Activated naive CD8-positive, alpha-beta T cell treated with anti-CD3 and anti-CD28 coated beads for 36 hours (primary cell): ENCODE measurements around the gene PSME1. TPM values are rescaled to one million over a fixed set of nuclear protein-coding genes. Genes with fewer than 3 reads are reported as not detected.
"Not testable (repeated sequence)": the region's sequence is repeated elsewhere in the genome, so short reads cannot be mapped to it uniquely, and the experiment has no call there.

Source experiments
- DNase-seq: peaks from one replicate; pipeline ENCODE4 v3.0.0; 2021
- H3K27ac Mint-ChIP-seq: one replicate; pipeline ENCODE4 v1.8.0; 2022; ENCODE audit warnings: mild to moderate bottlenecking, moderate library complexity, mixed read lengths
- H3K27me3 Mint-ChIP-seq: one replicate; pipeline ENCODE4 v1.8.0; 2022; ENCODE audit warnings: mild to moderate bottlenecking, mixed read lengths
- H3K36me3 Mint-ChIP-seq: one replicate; pipeline ENCODE4 v1.8.0; 2021; ENCODE audit warnings: mild to moderate bottlenecking, mixed read lengths
- H3K4me1 Mint-ChIP-seq: one replicate; pipeline ENCODE4 v1.8.0; 2021; ENCODE audit warnings: mixed read lengths
- H3K4me3 Mint-ChIP-seq: one replicate; pipeline ENCODE4 v1.8.0; 2022; ENCODE audit warnings: mild to moderate bottlenecking, moderate library complexity, mixed read lengths
- H3K9me3 Mint-ChIP-seq: one replicate; pipeline ENCODE4 v1.8.0; 2022; ENCODE audit warnings: mixed read lengths
- total RNA-seq, 2 experiments: library from RNA; stranded (reverse); gene quantifications; one replicate each; pipeline ENCODE4 v1.2.3, GENCODE V29; 2021

The PSME1 gene
- total RNA-seq, 2 experiments from 2014 or later = 476 to 479 TPM

DNA sequence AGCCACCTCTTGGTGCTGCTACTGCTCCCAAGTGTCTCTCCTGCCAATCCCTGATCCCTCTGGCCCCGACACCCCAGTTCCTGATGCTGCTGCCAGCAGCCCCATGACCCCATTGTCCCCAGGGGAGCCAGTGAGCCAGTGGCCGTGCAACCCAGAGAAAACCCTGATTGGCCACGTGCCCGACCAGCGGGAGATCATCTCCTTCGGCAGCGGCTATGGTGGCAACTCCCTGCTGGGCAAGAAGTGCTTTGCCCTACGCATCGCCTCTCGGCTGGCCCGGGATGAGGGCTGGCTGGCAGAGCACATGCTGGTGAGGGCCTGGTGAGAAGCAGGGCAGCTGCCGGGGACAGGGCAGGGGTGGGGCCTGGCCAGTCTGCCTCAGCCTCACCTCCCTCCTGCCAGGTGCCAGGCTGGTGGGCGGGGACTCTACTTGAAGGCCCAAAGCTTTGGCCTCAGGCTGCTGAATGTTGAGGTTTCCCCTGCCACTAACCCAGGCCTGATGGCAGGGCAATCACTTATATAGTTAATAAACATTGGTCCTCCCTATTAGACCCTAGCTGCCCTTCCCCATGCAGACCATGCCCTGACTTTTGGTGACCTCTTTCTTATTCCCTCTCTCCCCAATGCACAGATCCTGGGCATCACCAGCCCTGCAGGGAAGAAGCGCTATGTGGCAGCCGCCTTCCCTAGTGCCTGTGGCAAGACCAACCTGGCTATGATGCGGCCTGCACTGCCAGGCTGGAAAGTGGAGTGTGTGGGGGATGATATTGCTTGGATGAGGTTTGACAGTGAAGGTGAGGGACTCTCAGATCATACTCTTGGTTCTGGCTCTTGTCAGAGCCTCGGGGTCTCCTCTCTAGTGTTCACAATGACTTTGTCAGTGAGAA, 36.8 kb upstream of the PSME1 start:
- no peak for DNase-seq
- peak overlapping the region; percentile 28 for H3K27ac Mint-ChIP-seq
- H3K4me1 Mint-ChIP-seq = peaks cover 15% of the 10 kb centered on the region
- peaks cover 58% of the 10 kb centered on the region for H3K36me3 Mint-ChIP-seq
- no peaks in the 10 kb centered on the region for H3K9me3 Mint-ChIP-seq
- no peaks in the 10 kb centered on the region for H3K27me3 Mint-ChIP-seq
- no peak overlapping the region for H3K4me3 Mint-ChIP-seq

DNA sequence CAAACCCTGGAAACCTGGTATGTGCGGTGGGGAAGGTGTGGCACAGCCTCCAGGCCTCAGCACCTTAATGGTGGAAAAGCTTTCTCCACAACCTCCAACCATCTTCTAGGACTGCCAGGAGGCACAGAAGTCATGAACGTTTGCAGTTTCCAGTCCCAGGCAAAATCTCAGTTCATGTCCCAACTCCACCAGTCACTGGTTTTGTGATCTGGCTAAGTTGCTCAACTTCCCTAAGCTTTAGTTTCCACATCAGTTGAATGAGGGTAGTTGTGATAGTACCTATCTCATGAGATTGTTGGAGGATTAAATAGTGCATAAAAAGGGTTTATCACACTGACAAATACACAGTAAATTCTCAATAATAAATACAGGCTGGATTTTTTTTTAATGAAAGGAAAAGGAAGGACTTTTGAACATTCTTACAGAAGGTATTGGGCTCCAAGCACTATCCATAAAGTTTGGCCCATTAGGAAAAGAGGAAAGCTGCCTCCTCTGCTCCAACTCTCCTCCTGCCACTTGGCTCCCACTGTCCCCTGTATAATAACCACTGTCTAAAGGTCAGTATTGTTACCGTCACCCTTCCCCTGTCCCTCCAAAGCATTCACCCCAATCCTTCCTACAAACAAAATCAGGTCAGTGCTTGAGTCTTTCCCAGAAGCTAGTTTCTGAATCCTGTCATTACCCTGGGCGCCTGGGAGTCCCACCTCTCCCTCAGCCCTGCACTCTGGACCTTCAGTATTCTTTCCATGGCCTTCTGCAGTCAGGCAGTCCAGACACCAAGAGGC, 35.6 kb upstream of the PSME1 start:
- H3K4me1 Mint-ChIP-seq = peaks cover 13% of the 10 kb centered on the region
- no peak overlapping the region for H3K27ac Mint-ChIP-seq
- no peaks in the 10 kb centered on the region for H3K9me3 Mint-ChIP-seq
- no peak overlapping the region for H3K4me3 Mint-ChIP-seq
- DNase-seq = no peak
- H3K27me3 Mint-ChIP-seq = no peaks in the 10 kb centered on the region
- H3K36me3 Mint-ChIP-seq = peaks cover 61% of the 10 kb centered on the region

DNA sequence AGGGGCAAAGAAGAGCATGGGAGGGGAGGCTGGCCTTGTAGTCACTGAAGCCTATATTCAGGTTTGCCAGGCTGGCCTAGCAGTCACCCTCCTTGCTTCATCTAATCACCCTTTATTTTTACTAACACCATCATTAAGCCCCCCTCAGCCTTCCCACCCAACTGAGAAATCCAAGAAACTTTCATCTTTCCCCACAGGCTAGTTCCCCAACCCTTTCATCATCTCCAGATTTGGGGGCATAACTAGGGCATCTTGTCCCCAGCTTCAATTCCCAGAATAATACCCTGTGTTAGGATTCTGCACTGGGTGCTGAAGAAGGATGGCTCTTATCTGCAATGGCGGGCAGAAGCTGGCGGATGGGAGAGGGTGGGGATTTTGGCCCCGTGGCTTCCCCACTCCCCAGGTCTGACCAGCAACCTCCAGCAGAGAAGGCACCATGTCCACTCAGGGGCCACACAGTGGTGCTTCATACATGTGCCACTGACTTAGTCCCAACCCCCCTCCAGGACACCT, 35.0 kb upstream of the PSME1 start:
- Mint-ChIP-seq H3K9me3 (no peaks in the 10 kb centered on the region), H3K4me3 (no peak overlapping the region), H3K4me1 (peaks cover 12% of the 10 kb centered on the region), H3K36me3 (peaks cover 57% of the 10 kb centered on the region), H3K27ac (no peak overlapping the region), H3K27me3 (no peaks in the 10 kb centered on the region)
- no peak for DNase-seq

DNA sequence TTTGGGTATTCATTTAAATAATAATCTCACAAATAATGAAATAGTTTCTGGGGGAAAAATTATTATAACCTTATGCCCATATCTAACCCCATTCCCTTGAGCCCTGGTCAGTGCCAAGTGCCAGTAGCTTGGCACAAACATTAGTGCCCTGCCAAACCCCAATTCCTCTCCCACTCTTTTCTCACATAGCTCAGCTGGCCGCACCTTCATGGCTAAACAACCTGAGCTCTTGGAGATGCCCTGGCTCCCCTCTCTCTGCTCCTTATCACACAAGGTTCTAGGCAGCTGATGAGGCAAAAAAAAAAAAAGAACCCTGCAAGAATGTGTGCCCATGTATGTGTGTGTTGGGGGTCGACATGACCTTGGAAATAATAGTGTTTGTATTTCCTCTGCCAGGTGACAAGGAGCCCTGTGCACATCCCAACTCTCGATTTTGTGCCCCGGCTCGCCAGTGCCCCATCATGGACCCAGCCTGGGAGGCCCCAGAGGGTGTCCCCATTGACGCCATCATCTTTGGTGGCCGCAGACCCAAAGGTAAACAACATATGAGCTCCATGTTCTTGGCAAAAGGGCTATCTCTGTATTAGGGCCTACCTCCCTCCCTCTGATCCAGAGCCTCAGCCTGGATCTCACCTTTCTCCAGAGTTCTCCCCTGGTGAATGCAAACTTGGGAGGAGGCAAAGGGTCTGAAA, 33.5 kb upstream of the PSME1 start:
- Mint-ChIP-seq H3K27ac (peak overlapping the region; percentile 3), H3K27me3 (no peaks in the 10 kb centered on the region), H3K4me1 (peaks cover 9% of the 10 kb centered on the region), H3K4me3 (no peak overlapping the region), H3K36me3 (peaks cover 49% of the 10 kb centered on the region), H3K9me3 (no peaks in the 10 kb centered on the region)
- DNase-seq = no peak

DNA sequence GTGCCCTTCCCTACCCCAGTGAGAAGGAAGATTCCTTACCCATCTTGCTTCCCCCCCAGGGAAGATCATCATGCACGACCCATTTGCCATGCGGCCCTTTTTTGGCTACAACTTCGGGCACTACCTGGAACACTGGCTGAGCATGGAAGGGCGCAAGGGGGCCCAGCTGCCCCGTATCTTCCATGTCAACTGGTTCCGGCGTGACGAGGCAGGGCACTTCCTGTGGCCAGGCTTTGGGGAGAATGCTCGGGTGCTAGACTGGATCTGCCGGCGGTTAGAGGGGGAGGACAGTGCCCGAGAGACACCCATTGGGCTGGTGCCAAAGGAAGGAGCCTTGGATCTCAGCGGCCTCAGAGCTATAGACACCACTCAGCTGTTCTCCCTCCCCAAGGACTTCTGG, 32.5 kb upstream of the PSME1 start:
- Mint-ChIP-seq H3K36me3 (peaks cover 45% of the 10 kb centered on the region), H3K27me3 (no peaks in the 10 kb centered on the region), H3K4me3 (no peak overlapping the region), H3K4me1 (peaks cover 11% of the 10 kb centered on the region), H3K27ac (no peak overlapping the region), H3K9me3 (no peaks in the 10 kb centered on the region)
- no peak for DNase-seq

DNA sequence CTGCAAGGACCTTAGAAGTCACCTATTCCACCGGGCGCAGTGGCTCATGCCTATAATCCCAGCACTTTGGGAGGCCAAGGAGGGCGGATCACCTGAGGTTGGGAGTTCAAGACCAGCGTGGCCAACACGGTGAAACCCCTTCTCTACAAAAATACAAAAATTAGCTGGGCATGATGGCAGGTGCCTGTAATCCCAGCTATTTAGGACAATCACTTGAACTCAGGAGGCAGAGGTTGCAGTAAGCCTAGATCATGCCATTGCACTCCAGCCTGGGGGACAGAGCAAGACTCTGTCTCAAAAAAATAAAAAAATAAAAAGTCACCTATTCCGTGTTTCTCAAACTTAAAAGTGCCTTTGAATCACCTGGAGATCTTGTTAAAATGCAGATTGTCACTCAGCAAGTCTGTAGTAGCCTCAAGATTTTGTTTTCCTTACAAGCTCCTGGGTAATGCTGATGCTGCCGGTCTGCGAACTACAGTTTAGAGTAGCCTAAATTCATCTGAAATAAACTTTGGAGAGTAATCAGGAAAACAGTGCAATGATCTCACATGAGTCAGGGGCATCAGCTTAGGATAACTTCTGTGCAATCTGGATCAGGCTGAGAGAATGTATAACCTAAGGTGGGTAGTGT, 30.3 kb upstream of the PSME1 start:
- H3K27me3 Mint-ChIP-seq, DNase-seq, H3K9me3 Mint-ChIP-seq, H3K4me3 Mint-ChIP-seq: not testable (repeated sequence)
- peaks cover 32% of the 10 kb centered on the region for H3K36me3 Mint-ChIP-seq
- H3K4me1 Mint-ChIP-seq = peaks cover 19% of the 10 kb centered on the region
- H3K27ac Mint-ChIP-seq = peak overlapping the region; percentile 48

DNA sequence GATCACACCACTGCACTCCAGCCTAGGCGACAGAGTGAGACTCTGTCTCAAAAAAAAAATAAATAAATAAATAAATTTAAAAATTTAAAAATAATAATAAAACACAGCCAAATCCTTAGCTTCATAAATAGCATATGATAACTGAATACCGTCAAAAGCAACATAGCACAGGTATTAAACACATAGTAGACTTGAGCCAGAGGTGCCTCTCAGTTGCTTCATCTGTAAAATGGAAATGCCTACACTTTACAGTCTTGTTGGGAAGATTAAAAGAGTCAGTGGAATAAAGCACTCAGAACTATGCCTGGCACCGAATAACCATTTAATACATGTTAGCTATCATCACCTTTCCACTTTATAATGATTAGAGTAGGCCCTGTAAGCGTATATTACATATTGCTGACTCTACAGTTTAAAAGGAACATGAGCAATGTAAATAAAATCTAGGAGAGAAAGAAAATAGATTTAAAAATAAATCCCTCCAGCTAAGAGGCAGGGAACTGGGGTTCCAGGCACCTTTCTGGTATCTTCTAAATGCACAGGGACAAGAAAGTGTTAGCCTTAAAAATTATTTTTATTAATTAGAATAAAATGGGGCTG, 29.2 kb upstream of the PSME1 start:
- peaks cover 32% of the 10 kb centered on the region for H3K36me3 Mint-ChIP-seq
- H3K9me3 Mint-ChIP-seq = no peaks in the 10 kb centered on the region
- no peak overlapping the region for H3K4me3 Mint-ChIP-seq
- DNase-seq = no peak
- peaks cover 19% of the 10 kb centered on the region for H3K4me1 Mint-ChIP-seq
- no peak overlapping the region for H3K27ac Mint-ChIP-seq
- no peaks in the 10 kb centered on the region for H3K27me3 Mint-ChIP-seq

DNA sequence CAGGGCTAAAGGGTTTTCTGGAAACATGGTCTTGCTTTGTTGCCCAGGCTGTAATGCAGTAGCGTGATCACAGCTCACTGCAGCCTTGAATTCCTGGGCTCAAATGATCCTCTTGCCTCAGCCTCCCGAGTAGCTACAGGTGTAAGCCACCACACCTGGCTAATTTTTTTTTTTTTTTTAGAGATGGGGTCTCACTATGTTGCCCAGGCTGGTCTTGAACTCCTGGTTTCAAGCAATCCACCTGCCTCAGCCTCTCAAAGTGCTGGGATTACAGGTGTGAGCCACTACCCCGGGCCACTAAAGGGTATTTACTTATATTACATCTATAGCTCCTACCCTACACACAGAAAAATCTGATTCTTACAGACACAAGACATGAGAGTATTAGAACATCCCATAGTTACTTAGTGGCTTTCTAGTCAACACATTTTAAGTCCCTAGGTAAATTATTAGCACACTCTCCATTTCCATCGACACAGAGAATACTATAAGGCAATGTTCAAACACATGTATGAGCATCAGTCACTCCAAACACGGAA, 27.6 kb upstream of the PSME1 start:
- no peak overlapping the region for H3K4me3 Mint-ChIP-seq
- peak overlapping the region; percentile 92 for H3K27ac Mint-ChIP-seq
- peaks cover 22% of the 10 kb centered on the region for H3K36me3 Mint-ChIP-seq
- H3K9me3 Mint-ChIP-seq = no peaks in the 10 kb centered on the region
- no peak for DNase-seq
- no peaks in the 10 kb centered on the region for H3K27me3 Mint-ChIP-seq
- H3K4me1 Mint-ChIP-seq = peaks cover 19% of the 10 kb centered on the region

DNA sequence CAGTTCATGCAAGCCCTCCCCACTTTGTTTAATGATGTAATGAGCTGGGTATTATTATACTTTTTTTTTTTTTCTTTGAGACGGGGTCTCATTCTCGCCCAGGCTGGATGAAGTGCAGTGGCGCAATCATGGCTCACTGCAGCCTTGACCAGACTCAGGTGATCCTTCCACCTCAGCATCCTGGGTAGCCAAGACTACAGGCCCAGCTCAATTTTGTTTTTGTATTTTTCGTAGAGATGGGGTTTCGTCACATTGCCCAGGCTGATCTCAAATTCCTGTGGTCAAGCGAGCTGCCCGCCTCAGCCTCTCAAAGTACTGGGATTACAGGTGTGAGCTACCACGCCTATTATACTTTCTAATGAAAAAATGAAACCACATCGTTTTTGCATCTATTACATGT, 25.9 kb upstream of the PSME1 start:
- Mint-ChIP-seq H3K9me3 (no peaks in the 10 kb centered on the region), H3K4me3 (no peak overlapping the region), H3K4me1 (peaks cover 19% of the 10 kb centered on the region), H3K27me3 (no peaks in the 10 kb centered on the region), H3K36me3 (peaks cover 7% of the 10 kb centered on the region), H3K27ac (no peak overlapping the region)
- DNase-seq = no peak

DNA sequence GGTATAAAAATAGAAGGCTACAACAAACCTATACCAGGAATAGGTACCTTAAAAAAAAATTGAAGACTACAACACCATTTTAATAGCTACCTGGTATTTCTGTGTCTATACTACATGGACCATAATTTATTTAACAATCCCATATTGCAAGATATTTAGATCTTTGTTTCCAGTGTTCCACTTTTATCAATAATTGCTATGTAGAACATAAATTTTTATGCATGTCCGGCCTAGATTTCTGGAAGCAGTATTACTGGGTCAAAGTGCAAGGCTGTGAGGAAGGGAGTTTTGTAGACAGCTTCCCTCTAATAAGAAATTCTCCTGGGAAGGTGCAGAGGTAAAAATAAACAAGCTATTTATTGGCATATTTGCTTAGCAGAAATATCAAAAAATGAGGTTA, 25.5 kb upstream of the PSME1 start:
- DNase-seq = no peak
- Mint-ChIP-seq H3K4me3 (no peak overlapping the region), H3K9me3 (no peaks in the 10 kb centered on the region), H3K27ac (peak overlapping the region; percentile 25), H3K36me3 (peaks cover 7% of the 10 kb centered on the region), H3K4me1 (peaks cover 22% of the 10 kb centered on the region), H3K27me3 (no peaks in the 10 kb centered on the region)

DNA sequence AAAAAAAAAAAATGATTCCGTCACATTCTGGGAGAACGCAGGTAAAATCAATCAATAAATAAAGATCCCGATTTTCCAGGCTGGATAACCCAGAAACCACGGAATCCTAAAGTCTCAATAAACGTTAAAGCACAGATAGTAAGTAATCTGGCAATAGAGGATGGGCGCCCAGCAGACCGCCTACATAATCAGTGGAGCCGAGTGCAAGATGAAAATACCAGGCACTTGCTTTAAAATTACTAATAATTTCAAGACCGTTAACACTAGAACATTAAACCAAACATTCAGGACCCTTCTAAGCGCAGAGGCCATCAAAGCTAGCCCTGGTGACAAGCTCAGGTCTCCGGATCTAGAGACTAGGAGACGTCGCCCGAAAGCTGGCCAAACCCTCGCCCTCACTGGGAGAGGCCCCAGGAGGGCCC, 22.6 kb upstream of the PSME1 start:
- H3K4me3 Mint-ChIP-seq = peak overlapping the region; percentile 95
- peaks cover 28% of the 10 kb centered on the region for H3K4me1 Mint-ChIP-seq
- H3K27ac Mint-ChIP-seq = peak overlapping the region; percentile 99
- H3K27me3 Mint-ChIP-seq = no peaks in the 10 kb centered on the region
- DNase-seq = no peak
- peaks cover 12% of the 10 kb centered on the region for H3K36me3 Mint-ChIP-seq
- H3K9me3 Mint-ChIP-seq = no peaks in the 10 kb centered on the region

DNA sequence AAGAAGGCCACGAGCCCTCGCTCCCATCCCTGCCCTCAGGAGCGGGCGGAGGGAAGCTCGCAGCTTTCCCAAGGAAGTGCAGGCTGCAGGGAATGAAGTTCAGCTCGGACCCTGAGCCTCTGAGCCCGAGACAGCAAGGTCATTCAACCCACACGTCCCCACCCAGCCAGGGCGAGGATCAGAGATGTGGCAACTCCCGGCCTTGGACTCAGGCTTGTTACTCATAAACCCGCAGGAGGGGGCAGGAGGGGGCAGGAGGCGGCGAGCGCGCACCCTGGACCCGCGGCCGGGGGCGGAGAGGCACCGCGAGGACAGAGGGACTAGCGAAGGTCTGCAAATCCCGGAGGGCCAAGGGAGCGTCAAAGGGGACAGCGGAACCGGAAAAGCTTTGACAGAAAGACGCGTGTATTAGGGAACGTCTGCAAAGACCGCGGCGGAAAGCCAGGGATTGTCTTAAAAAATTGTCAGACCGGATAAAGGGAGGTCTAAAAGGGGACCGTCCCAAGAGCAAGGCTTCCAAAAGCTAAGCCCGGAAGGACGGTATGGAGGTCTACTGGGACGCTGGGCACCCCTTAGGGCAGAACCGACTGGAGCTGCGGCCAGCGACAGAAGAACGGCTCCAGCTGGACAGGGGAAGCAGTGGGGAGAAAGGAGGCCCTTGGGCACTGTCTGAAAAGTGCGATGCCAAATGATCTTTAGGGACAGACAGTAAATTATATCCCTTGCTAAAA, 22.0 kb upstream of the PSME1 start:
- peak; percentile 87 for DNase-seq
- peak overlapping the region; percentile 95 for H3K4me3 Mint-ChIP-seq
- peaks cover 17% of the 10 kb centered on the region for H3K36me3 Mint-ChIP-seq
- H3K27ac Mint-ChIP-seq = peak overlapping the region; percentile 99
- peaks cover 22% of the 10 kb centered on the region for H3K4me1 Mint-ChIP-seq
- no peaks in the 10 kb centered on the region for H3K27me3 Mint-ChIP-seq
- no peaks in the 10 kb centered on the region for H3K9me3 Mint-ChIP-seq

DNA sequence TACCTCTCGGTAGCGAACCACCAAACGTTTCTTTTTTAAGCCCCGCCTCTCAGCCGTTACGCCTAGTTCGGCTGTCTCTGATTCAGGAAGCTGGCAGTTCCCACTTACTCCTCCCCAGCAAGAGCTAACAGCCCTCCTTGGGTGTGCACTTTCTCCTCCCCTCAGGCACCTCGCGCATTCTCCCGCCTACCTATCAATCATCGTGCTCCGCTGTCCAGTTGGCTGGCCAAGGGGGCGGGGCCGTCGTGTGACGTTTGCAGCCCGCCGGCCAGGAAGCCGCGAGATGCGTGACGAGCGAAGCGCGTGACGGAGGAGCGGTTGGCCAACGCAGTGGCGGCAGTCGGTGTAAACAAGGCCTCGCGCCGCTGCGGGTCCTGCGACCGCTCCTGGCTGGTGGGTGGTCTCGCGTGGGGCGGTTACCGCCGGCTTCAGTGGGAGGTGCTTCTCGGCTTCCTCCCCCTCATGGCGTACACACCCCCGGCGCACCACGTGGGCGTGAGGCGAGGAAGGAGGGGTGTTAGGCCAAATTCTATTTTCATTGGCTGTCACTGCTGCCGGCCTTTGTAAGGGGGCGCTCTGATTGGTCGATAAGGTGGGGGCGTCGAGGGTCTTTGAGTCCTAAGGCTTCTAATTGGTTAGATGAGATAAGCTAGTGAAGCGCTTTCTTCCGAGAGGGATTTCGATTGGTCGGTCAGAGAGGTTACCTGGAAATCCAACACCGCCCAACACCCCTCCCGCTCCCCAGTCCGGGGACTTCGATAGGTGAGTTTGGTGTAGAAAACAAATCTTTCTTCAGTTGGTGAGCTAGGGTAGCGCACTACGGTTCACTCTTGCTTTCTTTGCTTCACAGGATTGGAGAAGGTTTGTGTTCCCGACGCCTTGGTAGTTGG, 21.2 kb upstream of the PSME1 start, which contains the start of the genes DCAF11 and NRL:
Gene DCAF11, plus strand, starts transcription at position 246 of the 890 bp plus-strand sequence. CDS start 818 bp downstream, outside the sequence.
Gene NRL, minus strand, starts transcription at position 418 of the 890 bp plus-strand sequence. CDS start 32,101 bp downstream, outside the sequence.
- Mint-ChIP-seq H3K4me3 (peak within 1 kb of the TSS; percentile 95), H3K27me3 (no peaks in the 10 kb centered on the region), H3K27ac (peak within 1 kb of the TSS; percentile 99), H3K4me1 (peaks cover 22% of the 10 kb centered on the region), H3K36me3 (peaks cover 17% of the 10 kb centered on the region), H3K9me3 (no peaks in the 10 kb centered on the region)
- peak; percentile 99 for DNase-seq
